GM12801 (cell line): ENCODE results near the gene ANKRD17.

ENCODE experiments used
- CTCF ChIP-seq: IDR thresholded peaks from one replicate; pipeline ENCODE4 v1.5.1; 2011; ENCODE audit warnings: control low read depth; ENCODE audit not compliant: insufficient read length; ENCODE audit errors: extremely low read depth

The ANKRD17 gene

GRCh38 chr4:73223258-73223650 lies 35.3 kb downstream of the ANKRD17 start:
- TF ChIP-seq CTCF, result no peak

- TF ChIP-seq CTCF, result no peak
These were observed 35.9 kb downstream of the ANKRD17 start for GRCh38 chr4:73222466-73223257.

- no peak for TF ChIP-seq CTCF
These were observed 36.9 kb downstream of the ANKRD17 start for GRCh38 chr4:73221734-73222133.

DNA sequence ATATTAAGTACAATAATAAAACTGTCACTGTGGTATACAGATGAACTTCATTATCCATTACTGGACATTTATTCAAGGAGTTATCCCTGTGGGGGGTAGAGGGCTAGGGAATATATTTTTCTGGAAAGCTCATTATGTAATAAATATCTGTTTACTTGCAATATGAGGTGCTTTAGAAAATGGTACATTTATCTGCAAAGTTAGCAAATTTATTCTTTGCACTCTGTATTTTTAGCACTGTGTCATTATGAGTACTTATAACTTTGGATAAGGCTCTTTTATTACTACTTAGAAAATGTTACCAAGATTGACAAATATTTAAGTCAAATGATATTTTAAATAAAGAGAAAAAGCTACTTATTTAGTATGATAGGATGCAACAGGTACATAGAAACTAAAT lies 37.8 kb downstream of the ANKRD17 start:
- no peak for TF ChIP-seq CTCF

GRCh38 chr4:73213916-73214653 lies 44.5 kb downstream of the ANKRD17 start:
- TF ChIP-seq CTCF, result no peak

- no peak for TF ChIP-seq CTCF
These were observed 45.4 kb downstream of the ANKRD17 start for GRCh38 chr4:73212982-73213730.

GRCh38 chr4:73211968-73212367 lies 46.6 kb downstream of the ANKRD17 start:
- TF ChIP-seq CTCF, result no peak
